GM12878 (cell line): ENCODE measurements around the gene LHB. TPM values are rescaled to one million over a fixed set of nuclear protein-coding genes. Genes with fewer than 3 reads are reported as not detected.
"Not testable (repeated sequence)": the region's sequence is repeated elsewhere in the genome, so short reads cannot be mapped to it uniquely, and the experiment has no call there.

Experiments
- ATAC-seq: fragments of 200-7000 bp; cut with Tn5 transposase; 3 replicates; pipeline ENCODE4 v1.9.1; 2020; ENCODE audit warnings: mild to moderate bottlenecking, moderate library complexity
- BruUV-seq: library from RNA; stranded (reverse); fragments of 400-500 nt; replicated peaks from 2 replicates; lab custom pipeline; 2021; lab: Mats Ljungman, UMichigan
- CTCF ChIA-PET: fragments of 300-600 bp; sonication (Branson Sonifier 250); formaldehyde crosslinking; extraction: SDS; loops from one replicate; lab custom pipeline; 2021; ENCODE audit warnings: inconsistent platforms; lab: Yijun Ruan, JAX
- POLR2A ChIA-PET: fragments of 350-600 bp; formaldehyde crosslinking; extraction: SDS; loops from one replicate; lab custom pipeline; 2021; ENCODE audit warnings: inconsistent platforms; lab: Charles Lee
- RAD21 ChIA-PET: fragments of 300-600 bp; sonication (Branson Sonifier 250); formaldehyde crosslinking; loops from one replicate; lab custom pipeline; 2023; ENCODE audit warnings: antibody characterized with exemption; ENCODE audit not compliant: unreplicated experiment; lab: Charles Lee
- SMC1A ChIA-PET: fragments of 300-600 bp; sonication (Branson Sonifier 250); formaldehyde crosslinking; loops from one replicate; lab custom pipeline; 2023; ENCODE audit not compliant: unreplicated experiment, uncharacterized antibody; lab: Charles Lee
- DNase-seq: peaks from one replicate; pipeline ENCODE4 v3.0.0-alpha.2; 2011; ENCODE audit warnings: low read depth, low spot score
- FAIRE-seq: peaks from 3 replicates; lab custom pipeline; 2011; peaks lifted over from hg19 to GRCh38; lab: Jason Lieb, UNC
- H2AFZ ChIP-seq: 2 replicates; pipeline ENCODE4 v1.6.0; 2011; ENCODE audit warnings: low read depth, low read length, control low read depth; ENCODE audit not compliant: control insufficient read depth
- H3K27ac ChIP-seq: 2 replicates; pipeline ENCODE4 v1.5.1; 2011; ENCODE audit warnings: control low read depth; ENCODE audit not compliant: control insufficient read depth, insufficient read depth
- H3K27me3 ChIP-seq, 2 experiments: replicated peaks in 1 of 2; 2 replicates each; pipeline versions ENCODE4 v1.6.0 to v1.6.1; 2011; ENCODE audit warnings: low read length in 1 of 2; ENCODE audit not compliant: control insufficient read depth in 2 of 2, insufficient read depth in 2 of 2
- H3K36me3 ChIP-seq, 2 experiments: 2 replicates each; pipeline ENCODE4 v1.5.1; 2011; ENCODE audit warnings: low read length in 1 of 2; ENCODE audit not compliant: control insufficient read depth in 2 of 2, insufficient read depth in 2 of 2
- H3K4me1 ChIP-seq: 2 replicates; pipeline ENCODE4 v1.6.1; 2011; ENCODE audit warnings: mild to moderate bottlenecking, low read length, moderate library complexity, mixed read lengths; ENCODE audit not compliant: control insufficient read depth, insufficient read depth
- H3K4me2 ChIP-seq: 2 replicates; pipeline ENCODE4 v1.6.0; 2011; ENCODE audit warnings: control low read depth; ENCODE audit not compliant: control insufficient read depth, insufficient read depth
- H3K4me3 ChIP-seq: fragments of 200-600 bp; sonication (generic); 2 replicates; pipeline ENCODE4 v1.5.1; 2016
- H3K79me2 ChIP-seq: 2 replicates; pipeline ENCODE4 v1.6.0; 2011; ENCODE audit warnings: low read length; ENCODE audit not compliant: control insufficient read depth, insufficient read depth
- H3K9ac ChIP-seq: 2 replicates; pipeline ENCODE4 v1.8.0; 2011; ENCODE audit warnings: low read length, control low read depth, mixed read lengths; ENCODE audit not compliant: control insufficient read depth, insufficient read depth
- H3K9me3 ChIP-seq: replicated peaks from 3 replicates; pipeline ENCODE4 v1.5.1; 2011; ENCODE audit warnings: mild to moderate bottlenecking, low read length; ENCODE audit not compliant: control insufficient read depth, insufficient read depth
- H4K20me1 ChIP-seq: 2 replicates; pipeline ENCODE4 v1.6.0; 2011; ENCODE audit not compliant: control insufficient read depth, insufficient read depth
- BCL3 ChIP-seq: IDR thresholded peaks from 2 replicates; pipeline ENCODE4 v1.6.1; 2011; ENCODE audit warnings: borderline replicate concordance, low read depth, mild to moderate bottlenecking, moderate library complexity, low read length; ENCODE audit not compliant: insufficient read depth, poor library complexity, severe bottlenecking
- WGBS: methylation state at CpG from one replicate; pipeline ENCODE4 v1.1.6; 2016; ENCODE audit warnings: low lambda C conversion rate; ENCODE audit not compliant: insufficient replicate concordance, insufficient coverage; ENCODE audit errors: missing lambda C conversion rate; 5-methylcytosine and 5-hydroxymethylcytosine counted together
- in situ Hi-C: fragments of 300-500 bp; cut with MboI; formaldehyde crosslinking; loops from 9 replicates; pipeline ENCODE4 v1.14.3; 2018; ENCODE audit warnings: mixed read lengths
- intact Hi-C: fragments of 100-400 bp; cut with micrococcal nuclease; formaldehyde crosslinking; loops from one replicate; pipeline ENCODE4 v1.14.2; 2022; ENCODE audit not compliant: unreplicated experiment
- polyA plus RNA-seq, 11 experiments: library from polyadenylated mRNA; depleted of rRNA in 4 of 11; unstranded in 6 of 11; stranded (reverse) in 5 of 11; fragments of >200 nt; fragmentation: Nextera tagmentation in 4 of 11; fragmentation: Illumina TruSeq in 1 of 11; extraction: Ambion mirVana in 4 of 11; extraction: Trizol in 1 of 11; gene quantifications; 1 replicate in 1 of 11; 2 replicates in 10 of 11; pipeline versions ENCODE4 v1.2.1 to v1.2.3, GENCODE V29; 2011 to 2016; ENCODE audit warnings: inconsistent platforms in 2 of 11, missing spikeins in 2 of 11, low read depth in 1 of 11
- total RNA-seq, 4 experiments: library from RNA; depleted of rRNA in 3 of 4; stranded (reverse); fragments of >200 nt in 3 of 4; fragmentation: Illumina TruSeq in 1 of 4; extraction: Trizol in 1 of 4; gene quantifications; 2 replicates each; pipeline versions ENCODE4 v1.2.1 to v1.2.3, GENCODE V29; 2013 to 2021

Gene LHB
- total and polyA plus RNA-seq, 10 of the 15 experiments (the other 5 are each of a cell fraction or from before 2014, with no cell fraction given): 0.20 to 0.72 (median 0.46) TPM; not detected in 5

GRCh38 chr19:49029749-49030148 is 12.9 kb upstream of the LHB start:
- ATAC-seq, H3K9me3 ChIP-seq, H3K4me2 ChIP-seq, H3K79me2 ChIP-seq, SMC1A ChIA-PET, intact Hi-C loops, H2AFZ ChIP-seq, FAIRE-seq, H4K20me1 ChIP-seq, RAD21 ChIA-PET, H3K9ac ChIP-seq, H3K36me3 ChIP-seq, H3K27ac ChIP-seq, H3K4me1 ChIP-seq, H3K4me3 ChIP-seq, BruUV-seq, POLR2A ChIA-PET, in situ Hi-C loops, H3K27me3 ChIP-seq, DNase-seq: not testable (repeated sequence)
- 51% methylated on average over 14 of the region's 14 CpGs for WGBS
- CTCF ChIA-PET: interaction anchor here (0.6 to 1.0 kb wide), 2 partner anchors 32 to 193 kb away, joined by 3 read pairs; partner anchors contain the start of gene HSD17B14
- peak; percentile 37 for TF ChIP-seq BCL3

GRCh38 chr19:49028686-49029085 is 11.8 kb upstream of the LHB start:
- WGBS: 5% methylated on average over 4 of the region's 9 CpGs
- POLR2A ChIA-PET: interaction anchor here (0.6 kb wide), 1 partner anchor 54 kb away, joined by 3 read pairs; no protein-coding TSS in a partner anchor
- H3K9me3 ChIP-seq, SMC1A ChIA-PET, H3K4me1 ChIP-seq, H2AFZ ChIP-seq, BruUV-seq, in situ Hi-C loops, intact Hi-C loops, H3K9ac ChIP-seq, H4K20me1 ChIP-seq, H3K4me3 ChIP-seq, H3K27me3 ChIP-seq, ATAC-seq, H3K4me2 ChIP-seq, RAD21 ChIA-PET, FAIRE-seq, H3K36me3 ChIP-seq, H3K79me2 ChIP-seq, CTCF ChIA-PET, H3K27ac ChIP-seq, DNase-seq: not testable (repeated sequence)

GRCh38 chr19:49025599-49025998 is 8.7 kb upstream of the LHB start:
- intact Hi-C loops, SMC1A ChIA-PET: not testable (repeated sequence)
- 53% methylated on average over 23 of the region's 23 CpGs for WGBS

More at GRCh38 chr19:49025599-49025998, 8.7 kb upstream of the LHB start:
- H3K9ac ChIP-seq, in situ Hi-C loops, H3K4me3 ChIP-seq, H3K4me2 ChIP-seq, H3K27ac ChIP-seq, POLR2A ChIA-PET, DNase-seq, H3K4me1 ChIP-seq, ATAC-seq, H3K27me3 ChIP-seq, BruUV-seq, H3K36me3 ChIP-seq, CTCF ChIA-PET, H4K20me1 ChIP-seq, RAD21 ChIA-PET, H2AFZ ChIP-seq, H3K79me2 ChIP-seq, H3K9me3 ChIP-seq, FAIRE-seq: not testable (repeated sequence)
